Keratinocyte (primary cell): ENCODE results near the gene MBP. TPM values are rescaled to one million over a fixed set of nuclear protein-coding genes. Genes with fewer than 3 reads are reported as not detected.

Experiments used
- DNase-seq: peaks from one replicate; pipeline ENCODE4 v3.0.0-alpha.2; 2011; ENCODE audit warnings: low read depth, missing footprints, low spot score
- FAIRE-seq: peaks from 2 replicates; lab custom pipeline; 2011; peaks lifted over from hg19 to GRCh38; lab: Jason Lieb, UNC
- H2AFZ ChIP-seq: 2 replicates; pipeline ENCODE4 v1.6.0; 2012; ENCODE audit warnings: low read length, control low read depth, inconsistent platforms; ENCODE audit not compliant: control insufficient read depth
- H3K27ac ChIP-seq: 2 replicates; pipeline ENCODE4 v1.5.1; 2011; ENCODE audit warnings: low read length; ENCODE audit not compliant: control insufficient read depth, insufficient read depth
- H3K27me3 ChIP-seq: 3 replicates; pipeline ENCODE4 v1.6.0; 2011; ENCODE audit warnings: low read length; ENCODE audit not compliant: control insufficient read depth, insufficient read depth; ENCODE audit errors: extremely low read depth
- H3K36me3 ChIP-seq, 2 experiments: 2 replicates in 1 of 2; 3 replicates in 1 of 2; pipeline ENCODE4 v1.5.1; 2011; ENCODE audit warnings: low read length in 2 of 2, mild to moderate bottlenecking in 1 of 2; ENCODE audit not compliant: control insufficient read depth in 2 of 2, insufficient read depth in 2 of 2; ENCODE audit errors: extremely low read depth in 1 of 2
- H3K4me1 ChIP-seq: 3 replicates; pipeline ENCODE4 v1.5.1; 2011; ENCODE audit warnings: low read length; ENCODE audit not compliant: control insufficient read depth, insufficient read depth; ENCODE audit errors: extremely low read depth
- H3K4me2 ChIP-seq: 3 replicates; pipeline ENCODE4 v1.6.0; 2011; ENCODE audit warnings: low read depth, low read length; ENCODE audit not compliant: control insufficient read depth, insufficient read depth; ENCODE audit errors: extremely low read depth
- H3K4me3 ChIP-seq, 3 experiments: fragments of 200-600 bp in 1 of 3; sonication (generic) in 1 of 3; 2 replicates in 2 of 3; 3 replicates in 1 of 3; pipeline ENCODE4 v1.5.1; 2011 to 2016; ENCODE audit warnings: low read length in 3 of 3, mild to moderate bottlenecking in 3 of 3, control low read depth in 2 of 3, inconsistent platforms in 1 of 3, low read depth in 1 of 3, mixed read lengths in 1 of 3, mixed run types in 1 of 3, moderate library complexity in 1 of 3; ENCODE audit not compliant: control insufficient read depth in 2 of 3, insufficient read depth in 2 of 3; ENCODE audit errors: extremely low read depth in 1 of 3
- H3K79me2 ChIP-seq: 2 replicates; pipeline ENCODE4 v1.6.0; 2012; ENCODE audit warnings: low read length; ENCODE audit not compliant: control insufficient read depth, insufficient read depth
- H3K9ac ChIP-seq: 3 replicates; pipeline ENCODE4 v1.6.0; 2011; ENCODE audit warnings: low read length; ENCODE audit not compliant: control insufficient read depth, insufficient read depth; ENCODE audit errors: extremely low read depth
- H3K9me1 ChIP-seq: 3 replicates; pipeline ENCODE4 v1.6.0; 2011; ENCODE audit warnings: low read length; ENCODE audit not compliant: control insufficient read depth, insufficient read depth; ENCODE audit errors: extremely low read depth
- H3K9me3 ChIP-seq: 2 replicates; pipeline ENCODE4 v1.5.1; 2012; ENCODE audit warnings: low read depth, low read length; ENCODE audit not compliant: control insufficient read depth
- H4K20me1 ChIP-seq: 3 replicates; pipeline ENCODE4 v1.6.0; 2011; ENCODE audit warnings: low read length; ENCODE audit not compliant: control insufficient read depth, insufficient read depth; ENCODE audit errors: extremely low read depth
- EZH2 ChIP-seq: IDR thresholded peaks from one replicate; pipeline ENCODE4 v1.6.1; 2012; ENCODE audit warnings: inconsistent platforms, mild to moderate bottlenecking, low read length, moderate library complexity
- dilution Hi-C: fragments of 300-500 bp; cut with MboI; formaldehyde crosslinking; loops from one replicate; pipeline ENCODE4 v1.7.0; 2020; ENCODE audit warnings: low sequenced_read_pairs; ENCODE audit not compliant: extremely low pct_ligation_motif_present
- polyA plus RNA-seq, 5 experiments: library from polyadenylated mRNA; depleted of rRNA in 3 of 5; stranded (reverse) in 3 of 5; stranded (forward) in 1 of 5; unstranded in 1 of 5; fragments of >200 nt; gene quantifications; 1 replicate in 1 of 5; 2 replicates in 3 of 5; 3 replicates in 1 of 5; pipeline versions ENCODE4 v1.2.1 to v1.2.3, GENCODE V29; 2011 to 2012; ENCODE audit warnings: missing spikeins in 2 of 5, low read depth in 1 of 5, low replicate concordance in 1 of 5
- TF ChIP-seq, protein P1 (sequence below), 3 experiments: IDR thresholded peaks in 1 of 3; conservative IDR thresholded peaks in 1 of 3; optimal IDR thresholded peaks in 1 of 3; 2 replicates in 2 of 3; 3 replicates in 1 of 3; pipeline versions ENCODE3 to v1.5.1; 2011; ENCODE audit warnings: low read length in 3 of 3, mild to moderate bottlenecking in 3 of 3, moderate library complexity in 2 of 3, control low read depth in 1 of 3, inconsistent platforms in 1 of 3; ENCODE audit not compliant: insufficient read depth in 2 of 3; ENCODE audit errors: extremely low read depth in 1 of 3

MBP gene
- polyA plus RNA-seq, 1 donor (not counting 4 experiments of a cell fraction or from before 2014, with no cell fraction given): 38.7 TPM

GRCh38 chr18:77166523-77166922 lies 33.9 kb upstream of the MBP start:
- no peak for DNase-seq
- Histone ChIP-seq H3K4me1 (peaks cover 25% of the 10 kb centered on the region), H3K79me2 (no peaks in the 10 kb centered on the region), H3K36me3 (no peaks in the 10 kb centered on the region), H3K9ac (no peak overlapping the region), H3K9me3 (no peaks in the 10 kb centered on the region), H3K9me1 (no peaks in the 10 kb centered on the region), H3K4me3 (no peak overlapping the region), H3K4me2 (no peak overlapping the region), H2AFZ (no peak overlapping the region), H3K27me3 (no peaks in the 10 kb centered on the region), H4K20me1 (no peaks in the 10 kb centered on the region), H3K27ac (no peak overlapping the region)
- FAIRE-seq: no peak
- dilution Hi-C loops: no loop called here
- no peak for TF ChIP-seq EZH2
- TF ChIP-seq, protein P1, sequence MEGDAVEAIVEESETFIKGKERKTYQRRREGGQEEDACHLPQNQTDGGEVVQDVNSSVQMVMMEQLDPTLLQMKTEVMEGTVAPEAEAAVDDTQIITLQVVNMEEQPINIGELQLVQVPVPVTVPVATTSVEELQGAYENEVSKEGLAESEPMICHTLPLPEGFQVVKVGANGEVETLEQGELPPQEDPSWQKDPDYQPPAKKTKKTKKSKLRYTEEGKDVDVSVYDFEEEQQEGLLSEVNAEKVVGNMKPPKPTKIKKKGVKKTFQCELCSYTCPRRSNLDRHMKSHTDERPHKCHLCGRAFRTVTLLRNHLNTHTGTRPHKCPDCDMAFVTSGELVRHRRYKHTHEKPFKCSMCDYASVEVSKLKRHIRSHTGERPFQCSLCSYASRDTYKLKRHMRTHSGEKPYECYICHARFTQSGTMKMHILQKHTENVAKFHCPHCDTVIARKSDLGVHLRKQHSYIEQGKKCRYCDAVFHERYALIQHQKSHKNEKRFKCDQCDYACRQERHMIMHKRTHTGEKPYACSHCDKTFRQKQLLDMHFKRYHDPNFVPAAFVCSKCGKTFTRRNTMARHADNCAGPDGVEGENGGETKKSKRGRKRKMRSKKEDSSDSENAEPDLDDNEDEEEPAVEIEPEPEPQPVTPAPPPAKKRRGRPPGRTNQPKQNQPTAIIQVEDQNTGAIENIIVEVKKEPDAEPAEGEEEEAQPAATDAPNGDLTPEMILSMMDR (optimal IDR thresholded peaks at IDR 0.05 in 1 of 3, IDR thresholded peaks at IDR 0.05 in 1 of 3, conservative IDR thresholded peaks at IDR 0.05 in 1 of 3; ENCODE audit: extremely low read depth in 1 of 3, insufficient read depth in 2 of 3, low read length in 3 of 3): no peak

DNA sequence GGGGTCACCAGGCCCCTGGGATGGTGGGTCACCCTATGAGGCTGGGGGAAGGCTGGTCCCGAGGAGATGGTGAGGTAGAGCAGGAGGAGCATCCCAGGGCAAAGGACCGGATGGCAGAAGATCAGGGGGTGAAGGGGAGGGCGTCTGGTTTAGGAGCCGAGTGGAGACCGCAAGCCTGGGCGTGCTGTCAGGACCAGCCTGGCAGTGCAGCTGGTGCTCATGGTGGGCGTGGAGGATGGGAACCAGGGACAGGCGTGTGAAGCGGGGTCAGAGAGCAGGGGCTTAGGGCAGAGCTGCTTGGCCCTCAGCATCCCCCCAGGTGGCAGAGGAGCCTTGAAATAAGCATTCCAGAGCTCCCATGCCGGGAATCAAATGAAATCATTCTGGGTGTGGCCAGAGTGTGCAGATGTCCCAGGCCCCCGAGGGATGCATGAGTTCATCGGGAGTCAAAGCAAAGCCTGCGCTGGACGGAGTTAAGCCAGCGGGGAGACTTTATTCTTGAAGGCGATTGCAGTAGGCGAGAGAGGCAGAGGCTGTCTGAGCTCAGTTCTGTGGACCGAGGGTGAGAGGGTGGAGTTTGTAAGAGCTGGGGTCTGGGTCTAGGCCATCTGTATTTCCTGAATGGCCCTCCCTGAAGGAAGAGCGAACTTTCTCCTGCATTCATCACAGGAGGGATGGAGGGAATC lies 33.1 kb upstream of the MBP start:
- H3K4me2 ChIP-seq: peak overlapping the region; percentile 46
- peak; percentile 88 for FAIRE-seq
- no peaks in the 10 kb centered on the region for H3K79me2 ChIP-seq
- H4K20me1 ChIP-seq: no peaks in the 10 kb centered on the region
- no peak for DNase-seq
- H3K27ac ChIP-seq: no peak overlapping the region
- no peak for TF ChIP-seq EZH2
- TF ChIP-seq, protein P1 (optimal IDR thresholded peaks at IDR 0.05 in 1 of 3, IDR thresholded peaks at IDR 0.05 in 1 of 3, conservative IDR thresholded peaks at IDR 0.05 in 1 of 3; ENCODE audit: extremely low read depth in 1 of 3, insufficient read depth in 2 of 3, low read length in 3 of 3): no peak
- peak overlapping the region; percentile 45 for H2AFZ ChIP-seq
- H3K9me3 ChIP-seq: no peaks in the 10 kb centered on the region
- dilution Hi-C loops: no loop called here
- H3K4me3 ChIP-seq: no peak overlapping the region
- no peaks in the 10 kb centered on the region for H3K27me3 ChIP-seq
- no peak overlapping the region for H3K9ac ChIP-seq
- H3K9me1 ChIP-seq: no peaks in the 10 kb centered on the region
- no peaks in the 10 kb centered on the region for H3K36me3 ChIP-seq
- H3K4me1 ChIP-seq: peaks cover 27% of the 10 kb centered on the region
